Measurements from ENCODE around the gene ANKRD10.
"Not testable (repeated sequence)": the region's sequence is repeated elsewhere in the genome, so short reads cannot be mapped to it uniquely, and the experiment has no call there.

Gene ANKRD10

DNA sequence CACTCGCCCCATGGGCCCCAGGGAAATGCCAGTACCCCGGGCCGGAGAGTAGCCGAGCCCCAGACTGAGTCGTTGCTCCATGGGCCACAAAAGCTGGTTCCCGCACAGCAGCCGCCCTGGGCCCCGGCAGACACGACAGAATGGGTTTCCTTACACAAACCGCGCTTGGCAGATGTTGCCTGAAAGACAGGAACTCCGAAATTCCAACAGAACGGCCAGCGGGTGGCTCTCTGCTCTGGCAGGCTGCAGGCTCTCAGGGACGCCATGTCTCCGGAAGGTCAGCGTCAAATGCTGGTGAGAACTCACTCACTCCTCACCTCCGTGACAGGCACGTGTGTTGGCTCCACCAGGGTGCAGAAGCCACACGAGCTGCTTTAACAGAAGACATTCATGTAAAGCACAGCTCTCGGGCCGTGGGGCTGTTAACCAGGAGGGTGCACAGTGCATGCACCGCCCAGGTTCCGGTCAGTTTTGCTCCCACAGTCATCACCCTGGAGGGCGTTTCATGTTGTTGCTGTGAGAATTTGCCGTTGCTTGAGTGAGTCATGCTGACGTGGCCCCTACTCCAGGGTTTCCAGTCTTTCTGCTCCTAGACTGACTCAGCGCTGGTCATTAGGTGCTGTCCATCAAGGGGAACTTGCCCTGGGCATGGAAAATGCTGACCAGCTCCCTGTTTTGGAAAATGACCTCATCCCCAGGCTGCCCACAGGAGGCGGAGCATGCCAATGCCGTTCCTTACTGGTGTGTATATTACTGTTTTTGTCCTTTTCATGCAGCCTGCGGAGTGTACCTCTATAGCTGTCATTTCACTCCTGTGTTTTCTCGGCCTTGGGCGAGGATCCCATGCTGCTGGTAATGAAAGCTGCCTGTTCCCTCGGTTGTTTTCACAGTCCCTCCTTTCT lies 44.8 kb downstream of the ANKRD10 start:
- DNase-seq (ENCODE audit: insufficient read length, low spot score), result peak; percentile 92
- FAIRE-seq, result peak; percentile 87

DNA sequence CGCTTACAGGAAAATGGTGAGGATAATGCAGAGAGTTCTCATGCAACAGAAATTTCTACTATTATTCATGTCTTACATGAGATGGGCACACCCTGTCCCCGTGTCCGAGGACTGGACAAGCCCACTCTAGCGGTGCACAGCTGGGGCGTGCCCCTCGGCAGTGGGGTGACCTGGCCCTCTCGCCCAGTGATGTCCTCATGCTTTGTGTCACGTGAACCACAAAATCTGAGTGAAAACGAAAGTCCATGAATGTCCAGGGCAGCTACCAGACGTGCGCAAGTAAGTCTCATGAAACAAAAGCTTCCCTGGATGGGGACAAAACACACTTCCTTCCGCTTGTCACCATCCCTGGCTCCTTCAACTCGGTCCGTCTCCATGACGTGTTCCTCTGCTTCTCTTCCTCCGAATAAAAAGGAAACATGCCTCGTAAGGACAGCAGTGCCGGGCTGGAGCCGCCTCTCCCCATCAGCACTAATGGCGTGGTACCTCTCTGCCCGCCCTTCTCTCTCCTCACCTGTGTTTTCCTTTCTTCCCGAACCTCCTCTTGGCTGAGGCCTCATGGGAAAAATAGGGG lies 45.6 kb downstream of the ANKRD10 start:
- no peak for FAIRE-seq
- no peak for DNase-seq (ENCODE audit: insufficient read length, low spot score)

DNA sequence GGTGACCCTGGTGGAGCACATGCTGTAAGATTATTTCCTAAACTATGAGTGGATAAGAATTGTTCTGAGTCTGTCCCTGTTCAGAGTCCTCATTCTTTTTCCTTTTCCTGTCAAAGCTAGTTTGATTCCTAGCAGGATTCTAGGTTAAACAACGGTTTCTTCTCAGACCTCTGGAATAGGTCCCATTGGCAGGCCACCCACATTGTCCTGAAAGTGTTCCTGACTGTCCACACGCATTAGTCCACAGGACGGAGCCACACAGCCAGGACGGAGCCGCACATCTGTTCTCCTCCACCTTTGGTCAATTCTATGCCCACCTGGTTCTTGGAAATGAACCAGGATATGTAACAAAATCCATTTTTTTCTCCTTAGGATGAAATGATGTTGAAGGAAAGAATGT lies 46.1 kb downstream of the ANKRD10 start:
- FAIRE-seq (no peak), DNase-seq (ENCODE audit: insufficient read length, low spot score) (no peak)

DNA sequence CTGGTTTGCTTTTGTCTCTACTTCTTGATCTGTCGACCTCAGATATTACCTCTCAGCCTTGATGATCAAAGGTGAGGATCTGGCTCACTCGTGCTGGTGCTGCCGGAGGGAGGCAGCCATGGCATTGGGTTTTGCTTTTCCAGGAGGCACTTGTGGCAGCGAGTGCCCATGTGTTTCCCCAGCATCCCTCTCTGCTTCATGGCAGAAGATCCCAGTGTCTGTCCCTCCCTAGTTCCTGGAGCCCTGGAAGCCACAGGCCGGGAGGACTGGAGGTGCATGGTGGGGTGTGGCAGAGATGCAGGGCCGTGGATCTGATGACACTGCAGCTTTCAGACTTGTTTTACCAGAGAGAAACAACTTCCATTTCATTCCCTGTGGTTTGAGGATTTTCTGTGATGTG lies 47.5 kb downstream of the ANKRD10 start:
- no peak for DNase-seq (ENCODE audit: insufficient read length, low spot score)
- no peak for FAIRE-seq

DNA sequence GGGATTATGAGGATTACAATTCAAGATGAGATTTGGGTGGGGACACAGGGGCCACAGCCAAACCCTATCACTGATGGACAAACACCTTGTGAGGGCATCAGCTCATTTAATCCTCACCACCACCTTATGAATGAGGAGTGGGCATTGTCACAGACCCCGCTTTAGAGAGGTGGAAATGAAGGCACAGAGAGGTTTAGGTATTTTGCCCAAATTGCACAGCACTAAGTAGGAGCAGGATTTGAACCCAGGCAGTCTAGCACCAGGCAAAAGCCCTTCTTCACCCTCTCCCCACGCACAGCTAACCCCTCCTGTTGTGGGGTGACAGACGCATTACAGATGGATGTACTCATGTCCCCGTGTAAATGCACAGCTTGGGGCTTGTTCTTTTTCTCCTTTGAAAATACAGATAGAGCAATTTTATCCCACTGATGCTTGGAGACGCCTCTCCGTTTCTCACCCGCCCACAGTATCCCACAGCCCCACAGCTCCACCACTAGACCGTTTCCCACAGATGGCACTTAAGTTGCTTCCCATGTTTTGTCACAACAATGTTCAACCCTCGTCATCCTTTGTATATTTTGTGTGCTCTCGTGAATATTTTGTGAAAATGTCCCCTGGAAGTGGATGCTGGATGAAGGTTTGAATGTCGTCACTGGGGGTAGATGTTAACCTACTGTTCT lies 48.2 kb downstream of the ANKRD10 start:
- no peak for DNase-seq (ENCODE audit: insufficient read length, low spot score)
- FAIRE-seq, result no peak

DNA sequence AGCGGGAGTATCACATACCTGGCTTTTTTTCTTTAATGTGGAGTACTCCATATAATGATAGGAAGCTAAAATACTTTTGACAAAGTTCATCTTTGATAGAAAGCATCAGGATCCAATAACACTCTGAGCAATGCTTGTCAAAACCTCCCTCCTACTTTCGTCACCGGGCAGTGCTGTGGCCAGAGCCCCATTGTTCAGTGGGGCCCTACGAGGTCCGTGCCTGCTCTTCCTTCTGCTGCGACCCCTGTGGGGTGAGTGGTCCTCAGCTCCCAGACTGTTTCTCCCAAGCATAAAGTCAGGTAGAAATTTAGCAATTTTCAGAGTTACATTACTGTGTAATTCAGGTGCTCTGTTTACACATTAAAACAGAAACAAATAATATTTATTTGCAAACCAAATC lies 51.2 kb downstream of the ANKRD10 start:
- DNase-seq (ENCODE audit: insufficient read length, low spot score) (no peak), FAIRE-seq (no peak)

DNA sequence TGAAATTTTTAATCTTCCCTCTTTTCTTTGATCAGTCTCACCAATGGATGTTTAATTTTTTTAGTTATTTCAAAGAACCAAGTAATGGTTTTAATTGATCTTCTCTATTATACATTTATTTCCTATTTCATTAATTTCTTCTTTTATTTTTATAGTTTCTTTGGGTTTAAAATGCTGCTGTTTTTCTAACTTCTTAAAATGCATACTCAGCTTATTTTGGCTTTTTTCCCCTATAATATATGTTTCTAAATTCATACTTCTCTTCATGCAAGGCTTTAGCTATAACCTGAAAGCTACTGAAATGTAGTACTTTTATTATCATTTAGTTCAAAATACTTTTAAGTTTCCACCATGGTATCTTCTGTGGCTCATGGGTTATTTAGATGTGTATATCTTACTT lies 53.9 kb downstream of the ANKRD10 start:
- FAIRE-seq (no peak), DNase-seq (ENCODE audit: insufficient read length, low spot score) (no peak)

DNA sequence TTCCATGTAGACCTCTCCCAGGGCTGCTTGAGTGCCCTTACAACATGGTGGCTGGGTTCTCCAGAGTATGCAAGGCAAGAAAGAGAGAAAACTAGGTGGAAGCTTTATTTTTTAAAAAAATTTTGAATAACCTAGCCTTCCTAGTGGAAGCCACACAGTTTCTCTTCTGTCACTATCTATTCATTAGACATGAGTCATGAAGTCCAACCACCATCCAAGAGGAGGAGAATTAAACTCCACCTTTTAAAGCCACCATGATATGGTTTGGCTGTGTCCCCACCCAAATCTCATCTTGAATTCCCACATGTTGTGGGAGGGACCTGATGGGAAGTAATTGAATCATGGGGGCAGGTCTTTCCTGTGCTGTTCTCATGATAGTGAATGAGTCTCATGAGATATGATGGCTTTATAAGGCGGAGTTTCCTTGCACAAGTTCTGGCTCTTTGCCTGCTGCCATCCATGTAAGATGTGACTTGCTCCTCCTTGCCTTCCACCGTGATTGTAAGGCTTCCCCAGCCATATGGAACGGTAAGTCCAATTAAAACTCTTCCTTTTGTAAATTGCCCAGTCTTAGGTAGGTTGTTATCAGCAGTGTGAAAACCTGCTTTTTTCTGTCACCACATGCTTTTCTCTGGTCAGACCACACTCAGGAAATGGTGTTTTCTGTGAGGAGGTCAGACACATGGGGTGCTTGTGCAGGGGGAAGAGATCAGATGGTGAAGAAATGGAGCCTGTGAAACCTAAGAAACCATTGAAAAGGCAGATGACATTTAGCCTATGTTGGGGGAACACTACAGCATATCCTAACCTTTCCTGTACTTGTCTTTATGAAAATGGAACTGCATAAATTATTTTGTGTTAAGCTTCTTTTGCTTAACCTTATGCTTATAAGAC lies 57.7 kb downstream of the ANKRD10 start:
- FAIRE-seq (no peak), DNase-seq (ENCODE audit: insufficient read length, low spot score) (no peak)

DNA sequence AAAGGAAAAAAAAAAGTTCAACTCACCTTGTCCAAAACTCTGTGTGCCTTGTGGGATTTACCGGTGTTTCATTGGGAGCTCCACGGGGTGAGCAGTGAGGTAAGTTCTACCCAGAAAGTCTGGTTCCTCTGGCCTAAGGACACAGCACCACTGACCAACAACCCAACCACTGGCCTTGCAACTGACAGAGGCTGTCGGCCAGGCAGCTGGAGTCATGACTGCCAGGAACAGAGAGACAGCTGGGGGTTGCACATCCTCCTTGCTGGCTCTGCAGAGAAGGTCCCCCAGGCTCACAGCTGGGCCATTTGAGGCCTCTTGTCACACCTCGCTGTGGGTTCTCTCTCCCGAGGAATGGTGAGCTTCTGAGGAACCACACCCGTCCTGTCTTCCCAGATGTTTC lies 59.5 kb downstream of the ANKRD10 start:
- FAIRE-seq, result no peak
- DNase-seq (ENCODE audit: insufficient read length, low spot score), result no peak

DNA sequence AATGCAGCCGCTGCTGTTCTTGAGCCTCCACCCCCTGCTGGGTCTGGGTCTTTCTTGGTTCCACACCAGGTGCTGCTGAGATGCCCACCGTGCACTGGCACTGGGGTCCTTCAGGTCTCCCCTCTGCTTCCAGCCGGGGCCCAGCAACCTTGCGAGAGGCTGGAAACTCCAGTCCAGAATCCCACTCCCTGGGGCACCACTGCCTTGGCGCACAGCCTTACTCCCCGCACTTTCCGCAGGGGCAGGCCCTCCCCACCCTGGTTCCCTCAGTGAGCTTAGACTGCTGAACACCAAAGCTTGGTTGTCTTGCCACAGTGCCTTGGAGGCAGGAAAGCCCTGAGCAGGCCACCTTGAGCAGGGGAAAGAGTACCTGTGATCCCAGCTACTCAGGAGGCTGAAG lies 60.0 kb downstream of the ANKRD10 start:
- FAIRE-seq, result no peak
- DNase-seq (ENCODE audit: insufficient read length, low spot score), result no peak

DNA sequence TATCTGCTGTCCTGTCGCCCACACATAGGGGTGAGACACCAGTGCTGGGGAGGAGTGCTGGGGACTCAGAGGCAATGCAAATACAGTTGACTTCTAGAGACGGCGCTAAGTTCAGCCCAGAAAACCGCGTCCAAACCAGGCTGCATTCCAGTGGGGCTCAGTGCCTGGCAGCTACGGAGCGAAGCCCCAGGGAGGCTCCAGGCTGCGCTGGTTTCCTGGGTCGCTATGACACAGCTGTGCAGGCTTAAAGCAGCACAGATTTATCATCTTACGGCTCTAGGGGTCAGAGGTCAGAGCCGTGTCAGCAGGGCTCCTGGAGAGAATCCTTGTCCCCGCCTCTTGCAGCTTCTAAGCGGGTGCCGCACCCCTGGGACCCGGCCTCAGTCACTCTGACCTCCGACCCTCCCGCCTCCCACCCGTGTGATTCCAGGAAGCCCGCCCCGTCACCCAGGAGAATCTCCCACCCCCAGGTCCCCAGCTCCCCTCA lies 61.6 kb downstream of the ANKRD10 start:
- no peak for FAIRE-seq

DNA sequence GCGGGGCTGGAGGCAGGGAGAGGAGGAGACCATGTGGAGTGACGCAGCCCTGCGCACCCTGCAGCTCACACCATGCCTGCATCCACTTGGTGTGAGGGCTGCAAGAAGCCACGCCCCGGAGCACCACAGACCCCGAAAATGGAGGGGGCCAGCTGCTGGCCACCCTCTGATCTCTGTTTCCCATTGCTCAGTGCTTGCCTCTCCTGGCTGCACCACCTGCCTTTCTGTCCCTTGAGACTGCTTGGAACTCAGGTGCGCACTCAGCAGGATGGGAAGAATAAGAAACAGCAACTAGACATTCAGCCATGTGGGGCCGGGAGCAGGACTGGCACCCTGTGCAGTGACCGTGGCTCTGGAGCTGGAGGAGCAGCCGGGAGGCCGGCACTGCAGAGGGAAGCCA lies 64.0 kb downstream of the ANKRD10 start:
- DNase-seq (ENCODE audit: insufficient read length, low spot score) (no peak), FAIRE-seq (no peak)

More for the DNA sequence above, 61.6 kb downstream of the ANKRD10 start:
- no peak for DNase-seq (ENCODE audit: insufficient read length, low spot score)

DNA sequence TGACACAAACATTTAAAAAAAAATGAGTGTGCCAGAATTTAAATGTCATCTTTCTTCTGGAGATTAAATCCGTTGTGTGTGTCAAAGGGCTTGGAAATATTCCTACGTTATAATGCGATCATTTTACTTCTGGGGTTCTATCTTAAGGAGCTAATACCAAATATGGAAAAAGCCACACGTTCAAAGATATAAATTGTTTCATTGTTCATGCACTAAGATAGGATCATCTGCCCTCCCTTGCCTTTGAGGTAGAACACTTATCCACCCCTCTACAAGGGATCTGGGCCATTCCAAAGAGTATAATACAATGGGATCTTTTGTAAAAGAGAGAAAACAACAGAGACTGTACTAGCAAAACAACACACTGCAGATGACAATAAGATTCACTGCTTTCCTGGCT lies 64.9 kb downstream of the ANKRD10 start:
- DNase-seq (ENCODE audit: insufficient read length, low spot score), result no peak

DNA sequence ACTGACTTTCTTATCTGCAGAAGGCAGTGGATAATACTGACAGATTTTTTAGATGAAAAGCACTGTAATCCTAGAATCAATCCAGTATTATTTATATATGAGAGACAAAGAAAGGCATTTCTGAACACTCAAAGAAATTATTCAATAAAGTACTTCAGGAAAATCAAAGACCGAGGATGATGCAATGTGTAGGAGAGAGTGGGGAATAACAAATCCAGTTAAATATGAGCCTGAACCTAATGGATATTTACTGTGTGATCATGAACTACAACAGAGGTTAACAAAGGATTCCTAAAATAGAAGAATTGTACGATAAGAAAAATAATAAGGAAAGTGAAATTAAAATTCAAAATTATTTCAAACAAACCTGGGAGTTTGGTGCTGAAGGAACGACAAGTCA lies 69.3 kb downstream of the ANKRD10 start:
- FAIRE-seq, result no peak
- no peak for DNase-seq (ENCODE audit: insufficient read length, low spot score)

More for the DNA sequence above, 64.9 kb downstream of the ANKRD10 start:
- FAIRE-seq, result no peak

DNA sequence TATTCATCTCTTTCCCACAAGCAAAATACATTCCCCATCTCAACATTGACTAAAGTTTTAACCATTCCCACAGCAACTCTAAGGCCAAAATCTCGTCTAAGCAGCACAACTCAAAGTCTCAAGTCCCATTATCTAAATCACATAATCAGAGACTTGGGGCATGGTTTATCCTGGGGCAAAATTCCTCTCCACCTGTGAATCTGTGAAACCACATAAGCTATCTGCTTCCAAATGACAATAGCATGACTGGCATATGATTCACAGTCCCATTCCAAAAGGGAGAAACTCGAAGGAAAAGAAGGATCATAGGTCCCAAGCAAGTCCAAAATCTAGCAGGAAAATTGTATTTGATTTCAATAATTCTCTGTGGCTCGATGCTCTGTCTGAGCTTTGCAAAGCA lies 73.0 kb downstream of the ANKRD10 start:
- DNase-seq (ENCODE audit: insufficient read length, low spot score), result peak; percentile 10
- FAIRE-seq, result no peak

DNA sequence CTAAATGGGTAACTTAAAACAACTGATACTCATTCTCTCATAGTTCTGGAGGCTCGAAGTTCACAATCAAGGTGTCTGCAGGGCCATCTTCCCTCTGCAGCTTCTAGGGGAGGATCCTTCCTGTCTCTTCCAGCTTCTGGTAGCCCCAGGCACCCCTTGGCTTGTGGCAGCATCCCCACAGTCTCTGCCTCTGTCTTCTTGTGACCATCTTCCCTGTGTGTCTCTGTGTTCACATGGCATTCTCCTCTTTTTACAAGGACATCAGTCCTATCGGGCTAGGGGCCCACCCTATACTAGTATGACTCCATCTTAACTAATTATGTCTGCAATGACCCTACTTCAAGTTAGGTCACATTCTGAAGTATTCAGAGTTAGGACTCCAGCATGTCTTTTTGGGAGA lies 73.5 kb downstream of the ANKRD10 start:
- no peak for FAIRE-seq
- DNase-seq (ENCODE audit: insufficient read length, low spot score), result no peak

DNA sequence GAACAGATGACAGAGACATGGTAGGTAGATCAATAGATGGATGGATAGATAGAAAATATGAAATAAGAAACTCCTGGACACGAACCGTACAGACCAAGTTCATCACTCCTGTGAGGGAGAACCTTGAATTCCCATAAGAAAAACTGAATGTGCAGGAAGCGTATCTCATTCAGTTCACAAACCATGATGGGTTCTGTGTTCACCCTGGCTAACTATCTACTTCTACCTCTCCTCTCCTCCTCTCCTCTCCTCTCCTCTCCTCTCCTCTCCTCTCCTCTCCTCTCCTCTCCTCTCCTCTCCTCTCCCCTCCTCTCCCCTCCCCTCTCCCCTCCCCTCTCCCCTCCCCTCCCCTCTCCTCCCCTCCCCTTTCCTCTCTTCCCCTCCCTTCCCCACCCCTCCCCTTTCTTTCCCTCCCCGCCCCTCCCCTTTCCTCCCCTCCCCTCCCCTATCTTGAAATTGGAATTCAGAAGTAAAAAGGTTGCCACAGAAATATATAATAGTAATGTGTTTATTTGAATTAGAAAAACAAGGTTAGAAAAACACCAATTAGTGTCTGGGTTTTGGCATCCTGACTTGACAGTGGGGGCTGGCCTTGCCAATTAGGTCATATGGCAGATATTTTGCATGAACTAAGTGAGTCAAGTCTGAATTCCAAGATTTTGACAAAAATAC lies 75.9 kb downstream of the ANKRD10 start:
- DNase-seq (ENCODE audit: insufficient read length, low spot score), result no peak
- FAIRE-seq, result no peak

DNA sequence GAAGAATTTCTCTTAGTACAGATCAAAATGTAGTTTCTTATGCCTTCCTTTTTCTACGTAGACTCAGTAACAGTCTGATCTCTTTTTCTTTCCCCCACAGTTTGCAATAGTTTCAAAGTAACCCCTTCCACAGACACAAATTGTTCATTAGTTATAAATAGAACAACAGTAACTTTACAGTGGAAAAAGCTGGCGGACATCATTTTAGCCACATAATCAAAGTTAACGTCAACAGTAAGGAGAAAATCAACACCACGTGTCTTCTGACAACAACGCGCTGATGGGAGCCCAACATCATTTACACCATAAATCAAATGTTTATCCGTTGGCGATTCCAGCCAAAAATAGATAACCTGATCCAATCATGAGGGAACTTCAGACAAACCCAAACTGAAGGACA lies 76.8 kb downstream of the ANKRD10 start:
- DNase-seq (ENCODE audit: insufficient read length, low spot score) (no peak), FAIRE-seq (no peak)

DNA sequence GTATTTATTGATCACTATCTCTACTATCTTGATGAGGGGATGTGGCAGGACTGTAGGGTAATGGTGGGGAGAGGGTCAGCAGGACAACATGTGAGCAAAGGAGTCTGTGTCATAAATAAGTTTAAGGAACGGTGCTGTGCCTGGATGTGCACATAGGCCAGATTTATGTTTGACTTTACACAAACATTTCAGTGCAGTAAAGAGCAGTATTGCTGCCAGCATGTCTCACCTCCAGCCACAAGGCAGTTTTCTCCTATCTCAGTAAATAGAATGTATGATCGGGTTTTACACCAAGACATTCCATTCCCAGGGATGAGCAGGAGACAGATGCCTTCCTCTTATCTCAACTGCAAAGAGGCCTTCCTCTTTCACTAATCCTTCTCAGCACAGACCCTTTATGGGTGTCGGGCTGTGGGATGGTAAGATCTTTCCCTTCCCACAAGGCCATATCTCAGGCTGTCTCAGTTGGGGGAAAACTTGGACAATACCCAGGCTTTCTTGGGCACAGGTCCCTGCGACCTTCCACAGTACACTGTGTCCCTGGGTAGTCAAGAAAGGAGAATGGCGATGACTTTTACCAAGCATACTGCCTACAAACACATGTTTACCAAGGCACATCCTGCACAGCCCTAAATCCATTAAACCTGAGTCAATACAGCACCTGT lies 77.3 kb downstream of the ANKRD10 start:
- FAIRE-seq; DNase-seq (ENCODE audit: insufficient read length, low spot score): not testable (repeated sequence)

DNA sequence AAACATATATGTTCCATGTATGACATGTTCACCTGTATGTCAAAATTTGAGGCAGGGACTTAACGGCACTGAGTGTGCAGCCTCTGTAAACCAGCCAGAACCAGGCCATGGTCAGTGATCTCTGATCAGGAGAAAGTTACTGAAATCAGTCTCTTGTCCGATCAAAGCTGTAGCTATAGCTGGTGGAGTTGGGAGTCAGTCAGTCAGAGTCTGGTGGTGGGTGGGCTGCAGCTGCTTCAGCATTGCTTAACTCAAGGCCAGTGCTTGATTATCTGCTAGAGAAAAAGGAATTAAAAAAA lies 78.3 kb downstream of the ANKRD10 start:
- no peak for FAIRE-seq

More for the DNA sequence above, 78.3 kb downstream of the ANKRD10 start:
- no peak for DNase-seq (ENCODE audit: insufficient read length, low spot score)
